Hypothalamus (tissue), 51 donors: ENCODE results near the gene TNFAIP8L2.

Experiments
- DNase-seq, 51 donors: peaks; one replicate each; lab custom pipeline; 2025; lab: John Stamatoyannopoulos, UW

TNFAIP8L2 gene

DNA sequence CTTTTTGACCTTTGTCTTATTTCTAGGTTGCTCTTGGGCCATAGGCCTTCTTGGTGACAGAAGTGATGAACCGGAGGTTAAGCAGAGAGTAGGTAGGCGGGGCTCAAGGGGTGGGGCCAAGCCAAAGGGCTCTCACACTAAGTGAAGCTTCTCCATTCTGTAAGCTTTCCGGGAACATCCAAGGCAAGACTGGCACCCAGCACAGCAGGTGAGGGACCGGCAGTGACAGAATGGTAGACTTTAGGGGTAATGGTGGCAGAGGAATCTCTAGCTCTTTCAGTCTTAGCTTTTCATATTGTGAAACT, at the start of gene TNFAIP8L2:
Gene TNFAIP8L2 (plus strand): TSS at position 135 of the 305 bp plus-strand sequence. CDS start 2,049 bp downstream, outside the sequence.
- DNase-seq: peak in 6 of 51 donors; percentile 8 to 36 (median 16)

DNA sequence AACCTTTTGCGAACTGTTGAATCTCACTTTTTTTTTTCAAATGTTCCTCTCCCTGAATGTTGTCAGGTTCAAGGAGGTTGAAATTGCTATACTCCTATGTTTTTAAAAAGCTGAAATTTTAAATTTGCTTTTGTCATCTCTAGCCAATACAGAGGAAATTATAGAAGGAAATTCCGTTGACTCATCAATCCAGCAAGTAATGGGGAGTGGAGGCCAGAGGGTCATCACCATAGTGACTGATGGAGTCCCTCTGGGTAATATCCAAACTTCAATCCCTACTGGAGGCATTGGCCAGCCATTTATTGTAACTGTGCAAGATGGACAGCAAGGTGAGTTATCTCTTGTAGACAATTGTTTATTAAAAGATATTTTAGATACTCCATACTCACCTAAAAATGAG, 49.6 kb upstream of the TNFAIP8L2 start:
- no peak for DNase-seq

DNA sequence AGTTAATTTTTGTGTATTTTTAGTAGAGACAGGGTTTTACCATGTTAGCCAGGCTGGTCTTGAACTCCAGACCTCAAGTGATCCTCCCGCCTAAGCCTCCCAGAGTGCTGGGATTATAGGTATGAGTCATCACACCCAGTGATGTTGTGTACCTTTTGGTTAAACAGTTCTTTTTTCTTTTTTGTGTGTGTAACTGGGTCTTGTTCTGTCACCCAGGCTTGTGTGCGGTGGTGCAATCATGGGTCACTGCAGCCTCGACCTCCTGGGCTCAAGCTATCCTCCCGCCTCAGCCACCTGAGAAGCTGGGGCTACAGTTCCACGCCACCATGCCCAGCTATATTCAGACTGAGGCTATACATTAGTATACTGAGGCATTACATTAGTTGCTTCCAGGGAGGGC, 48.1 kb upstream of the TNFAIP8L2 start:
- DNase-seq: no peak

DNA sequence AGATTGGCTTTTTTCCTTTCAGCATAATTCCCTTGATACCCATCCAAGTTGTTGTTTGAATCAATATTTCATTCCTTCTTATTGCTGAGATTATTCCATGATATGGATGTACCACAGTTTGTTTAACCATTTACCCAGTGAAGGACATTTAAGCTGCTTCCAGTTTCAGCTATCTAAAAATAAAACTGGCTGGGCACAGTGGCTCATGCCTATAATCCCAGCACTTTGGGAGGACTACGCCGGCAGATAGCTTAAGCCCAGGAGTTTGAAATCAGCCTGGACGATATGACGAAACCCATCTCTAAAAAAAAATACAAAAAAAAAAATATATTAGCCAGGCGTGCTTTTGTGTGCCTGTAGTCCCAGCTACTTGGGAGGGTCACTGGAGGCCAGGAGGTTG, 42.6 kb upstream of the TNFAIP8L2 start:
- no peak for DNase-seq

DNA sequence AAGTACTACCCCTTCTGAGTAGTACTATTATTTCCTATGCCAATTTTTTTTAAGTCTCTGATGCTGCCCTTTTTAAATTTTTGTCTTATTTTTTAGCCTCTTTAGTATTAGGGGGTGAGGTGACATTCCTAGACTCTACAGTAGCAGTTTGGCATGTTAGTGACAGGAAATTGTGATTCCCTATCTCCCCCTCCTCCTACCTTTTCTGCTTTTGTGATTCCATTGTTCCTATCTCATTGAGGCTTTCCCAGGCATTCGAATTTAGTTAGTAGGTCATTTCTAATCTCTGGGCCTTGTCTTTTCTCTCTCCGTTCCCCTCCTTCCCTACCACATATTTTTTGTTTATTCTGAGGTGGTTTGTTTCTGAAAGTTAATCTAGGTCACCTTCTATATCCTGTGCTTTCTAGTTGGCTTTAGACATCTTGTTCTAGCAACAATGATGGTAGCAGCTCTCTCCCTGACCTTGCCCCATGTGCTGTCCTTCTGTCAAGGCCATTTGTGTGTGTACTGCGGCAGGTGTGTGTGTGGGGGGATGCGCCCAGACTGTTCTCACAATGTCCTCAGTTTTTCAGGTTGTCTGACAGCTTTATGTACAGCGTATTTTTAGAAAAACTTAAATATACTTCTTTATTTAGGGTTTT, 31.6 kb upstream of the TNFAIP8L2 start:
- DNase-seq: no peak

DNA sequence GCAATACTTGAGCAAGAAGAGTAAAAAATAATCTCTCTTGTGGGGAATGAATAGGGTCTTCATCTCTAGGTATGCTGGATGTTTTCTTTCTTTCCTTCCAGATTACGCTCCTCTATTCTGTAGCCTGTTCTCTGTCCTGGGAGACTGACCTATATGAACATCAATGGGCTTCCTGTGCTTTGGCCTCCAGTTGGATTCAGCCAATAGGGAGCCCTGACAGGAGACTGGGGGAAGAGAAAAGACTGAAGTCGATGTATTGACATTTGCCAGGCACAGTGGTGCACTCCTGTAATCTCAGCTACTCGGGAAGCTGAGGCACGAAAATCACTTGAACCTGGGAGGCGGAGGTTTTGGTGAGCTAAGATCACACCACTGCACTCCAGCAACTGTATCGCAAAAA, 27.6 kb upstream of the TNFAIP8L2 start:
- no peak for DNase-seq

DNA sequence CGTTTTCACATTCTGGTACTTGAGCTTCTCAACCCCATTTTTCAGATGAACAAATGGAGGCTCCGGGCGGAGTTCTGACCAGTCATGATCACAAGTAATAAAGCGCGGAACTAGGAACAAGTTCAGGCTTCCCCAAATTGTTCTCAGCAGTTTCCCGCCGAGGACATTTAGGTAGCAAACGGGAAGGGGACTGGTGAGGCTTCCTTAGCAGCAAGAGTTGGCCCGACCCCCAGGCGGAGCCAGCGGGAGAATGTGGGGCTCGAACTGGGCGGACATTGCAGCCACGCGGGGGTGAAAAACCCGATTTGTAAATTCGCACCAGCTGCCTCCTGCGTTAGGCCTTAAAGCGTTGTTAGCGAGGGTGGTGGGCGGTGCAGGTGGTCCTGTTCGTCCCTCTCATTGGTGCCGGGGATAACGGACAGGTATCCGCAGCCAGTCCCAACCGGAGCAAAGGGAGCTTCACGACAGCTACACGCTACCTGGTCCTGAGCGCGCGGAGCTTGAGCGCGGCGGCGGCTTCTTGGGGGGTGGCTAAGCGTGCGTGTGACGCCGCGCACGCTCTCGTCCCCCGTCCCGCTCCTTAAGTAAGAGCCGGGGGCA, 25.4 kb upstream of the TNFAIP8L2 start:
- DNase-seq: peak in 46 of 51 donors; percentile 6 to 86 (median 61)

DNA sequence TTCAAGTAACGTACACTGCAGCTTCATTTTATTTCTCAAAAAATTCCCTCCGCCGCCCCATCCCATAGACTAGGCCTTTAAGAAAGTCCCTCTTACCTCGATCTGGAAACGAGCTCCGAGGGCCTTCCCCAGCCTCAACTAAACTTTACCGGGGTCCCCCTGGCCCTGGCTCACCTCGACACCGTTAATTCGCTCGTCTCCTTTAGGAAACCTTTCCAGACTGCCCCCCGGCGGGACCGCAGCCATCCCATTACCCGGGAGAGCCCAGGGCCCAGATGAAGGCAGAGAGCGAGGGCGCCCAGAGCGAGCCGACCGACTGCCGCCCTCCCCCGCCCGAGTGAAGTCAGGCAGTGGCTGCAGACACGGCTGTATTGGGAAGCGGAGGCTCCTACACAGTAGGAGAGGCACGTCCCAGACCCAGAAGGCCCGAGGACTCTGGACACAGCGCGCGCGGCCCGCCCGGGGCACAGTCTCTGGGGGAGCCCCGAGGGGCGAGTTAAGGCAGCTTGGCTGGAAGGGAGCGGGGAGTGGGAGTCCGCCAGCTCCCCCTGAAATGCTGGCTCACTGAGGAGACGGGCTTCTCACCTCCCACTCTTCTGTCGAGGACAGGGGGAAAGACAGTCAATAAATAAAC, 24.6 kb upstream of the TNFAIP8L2 start:
- DNase-seq: peak in 6 of 51 donors; percentile 7 to 44 (median 18)

DNA sequence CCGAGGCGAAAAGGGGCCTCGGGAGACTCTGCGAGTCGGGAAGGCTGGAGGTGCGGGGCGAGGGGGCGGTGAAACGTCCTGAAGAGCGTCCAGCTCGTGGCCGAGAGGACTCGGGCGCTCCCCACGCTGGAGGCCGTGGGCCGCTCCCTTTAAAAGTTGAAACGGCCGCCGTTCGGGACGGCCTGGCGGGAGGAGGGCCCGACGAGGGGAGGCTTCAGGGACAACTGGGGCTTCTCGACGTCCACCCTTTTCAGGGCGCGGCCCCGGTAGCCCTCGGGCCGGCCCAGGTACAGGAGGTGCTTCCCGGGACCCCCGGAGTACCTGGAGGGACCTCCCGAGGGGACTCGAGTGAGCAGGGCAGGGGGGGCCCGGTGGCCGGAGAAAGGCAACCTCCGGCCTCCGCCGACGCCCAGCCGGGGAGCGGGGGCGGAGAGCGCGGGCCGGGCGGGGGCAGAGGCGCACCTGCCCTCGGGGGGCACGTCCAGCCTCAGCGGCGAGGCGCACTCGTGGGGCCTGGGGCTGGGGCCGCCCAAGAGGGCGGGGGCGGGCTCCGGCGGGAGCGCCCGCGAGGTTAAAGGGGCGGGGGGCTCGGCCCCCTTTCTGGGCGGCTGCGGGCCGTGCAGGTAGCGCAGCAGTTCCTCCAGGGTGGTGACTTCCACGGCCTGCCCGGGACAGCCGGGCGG, 24.0 kb upstream of the TNFAIP8L2 start:
- no peak for DNase-seq

DNA sequence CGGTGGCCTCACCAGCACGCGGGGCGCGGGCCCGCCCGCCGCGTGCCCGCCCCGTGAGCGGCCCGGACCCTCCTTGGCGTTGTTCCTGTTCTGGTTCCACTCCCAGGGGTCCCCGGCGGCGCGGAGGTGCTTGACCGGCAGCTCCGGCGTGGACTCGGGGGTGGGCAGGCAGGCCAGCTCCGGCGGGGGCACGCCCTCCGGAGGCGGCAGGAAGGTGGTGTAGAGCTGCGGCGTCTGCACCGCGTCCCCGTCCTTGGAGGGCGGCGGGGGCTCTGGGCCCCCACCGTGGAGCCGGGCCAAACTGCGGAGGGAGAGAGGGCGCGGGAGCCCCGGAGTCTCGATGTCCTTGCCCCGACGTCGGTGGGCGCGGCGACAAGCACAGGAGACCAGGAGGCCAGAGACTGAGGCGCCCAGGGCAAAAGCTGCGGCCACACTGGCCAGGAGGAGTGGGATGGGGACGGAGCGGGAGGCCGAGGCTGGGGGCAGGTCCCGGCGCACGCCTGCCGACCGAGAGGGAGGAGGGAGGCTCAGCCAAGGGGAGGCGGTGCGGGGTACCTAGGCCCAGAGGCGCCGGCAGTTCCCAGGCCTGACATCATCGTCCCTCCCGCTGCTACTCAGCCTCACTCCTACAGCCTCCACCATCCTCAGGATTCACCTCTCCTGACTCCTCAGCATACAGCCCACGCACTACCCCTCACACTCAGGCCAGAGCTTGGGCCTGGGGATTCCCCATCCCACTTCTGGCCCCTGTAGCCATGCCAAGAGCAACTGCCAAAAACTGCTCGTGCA, 23.2 kb upstream of the TNFAIP8L2 start:
- no peak for DNase-seq

DNA sequence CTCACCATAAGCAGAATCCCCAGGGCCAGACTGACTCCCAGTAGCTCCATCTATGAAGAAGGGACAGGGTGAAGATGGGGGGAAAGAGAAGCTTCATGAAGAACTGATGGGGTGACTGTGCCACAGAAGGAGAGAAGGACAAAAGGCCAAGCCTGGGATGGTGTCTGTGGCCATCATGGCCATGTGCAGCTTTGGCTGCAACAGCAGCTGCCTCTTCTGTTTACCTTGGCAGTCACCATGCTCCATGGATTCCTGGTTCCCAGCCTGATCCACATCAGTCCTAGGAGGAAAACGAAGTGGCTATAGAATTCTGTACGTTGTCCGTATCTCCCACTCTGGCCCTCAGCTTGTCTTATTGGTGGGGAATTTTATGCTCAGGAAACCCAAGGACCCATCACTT, 22.1 kb upstream of the TNFAIP8L2 start:
- no peak for DNase-seq

DNA sequence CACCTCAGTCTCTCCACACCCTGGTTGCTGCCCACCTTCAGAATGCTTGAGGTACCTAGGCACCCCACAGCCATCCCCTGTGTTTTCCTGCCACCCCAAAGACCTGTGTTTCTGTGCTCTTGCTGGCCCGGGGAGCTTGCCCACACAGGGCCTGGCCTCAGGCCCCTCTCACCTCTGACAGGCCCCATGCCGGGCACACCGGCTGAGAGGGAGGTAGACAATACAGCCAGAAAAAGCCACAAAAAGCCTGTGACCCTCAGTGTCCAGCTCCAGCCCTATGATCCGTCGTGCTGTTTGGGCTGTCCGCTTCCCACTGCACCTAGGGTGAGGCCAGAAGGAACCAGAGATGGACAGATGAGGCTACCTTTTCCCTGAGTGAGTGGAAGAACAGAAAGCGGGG, 21.5 kb upstream of the TNFAIP8L2 start:
- no peak for DNase-seq

DNA sequence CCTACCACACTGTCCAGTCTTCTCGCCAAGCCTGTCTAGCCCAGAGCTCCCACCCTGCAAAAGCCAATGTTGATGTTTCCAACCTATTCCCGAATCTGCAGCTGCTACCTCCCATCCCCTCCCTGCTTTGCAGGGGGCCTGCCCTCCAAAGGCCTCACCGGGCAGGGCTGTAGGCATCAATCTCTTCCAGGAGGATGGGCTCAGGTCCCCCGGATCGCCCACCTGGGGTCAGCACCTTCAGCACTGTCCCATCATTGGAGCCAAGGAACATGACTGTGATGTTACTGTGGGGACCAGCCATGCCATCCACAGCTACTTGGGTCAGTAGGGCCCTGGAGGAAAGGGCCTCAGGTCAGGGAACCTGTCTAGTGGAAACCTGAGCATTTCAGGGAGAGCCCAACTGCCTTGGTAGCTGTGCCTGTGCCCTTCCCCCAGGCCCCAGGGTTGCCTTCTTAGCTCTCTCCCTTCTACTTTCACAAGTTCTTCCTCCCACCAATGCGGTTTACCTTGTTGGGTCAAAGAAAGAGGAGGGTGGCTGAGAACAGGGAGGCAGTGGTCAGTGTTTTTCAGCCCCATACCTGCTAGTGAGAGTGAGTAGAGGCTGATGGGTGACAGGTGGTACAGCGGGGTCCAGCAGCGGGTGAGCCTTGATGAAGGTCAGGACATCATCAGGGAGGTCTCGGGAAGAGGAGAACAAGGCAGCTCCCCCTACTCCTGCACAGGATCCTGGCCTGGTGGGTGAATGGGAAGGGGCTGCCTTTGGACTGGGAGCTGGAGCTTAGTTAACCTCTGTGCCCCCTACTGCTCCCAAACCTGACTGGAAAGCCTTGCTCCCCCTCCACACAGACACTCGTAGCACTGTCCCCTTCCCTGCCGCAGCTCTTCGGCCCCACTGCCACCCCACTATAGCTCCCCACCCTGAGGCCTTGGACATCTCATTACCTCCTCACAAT, 20.7 kb upstream of the TNFAIP8L2 start:
- DNase-seq: no peak

DNA sequence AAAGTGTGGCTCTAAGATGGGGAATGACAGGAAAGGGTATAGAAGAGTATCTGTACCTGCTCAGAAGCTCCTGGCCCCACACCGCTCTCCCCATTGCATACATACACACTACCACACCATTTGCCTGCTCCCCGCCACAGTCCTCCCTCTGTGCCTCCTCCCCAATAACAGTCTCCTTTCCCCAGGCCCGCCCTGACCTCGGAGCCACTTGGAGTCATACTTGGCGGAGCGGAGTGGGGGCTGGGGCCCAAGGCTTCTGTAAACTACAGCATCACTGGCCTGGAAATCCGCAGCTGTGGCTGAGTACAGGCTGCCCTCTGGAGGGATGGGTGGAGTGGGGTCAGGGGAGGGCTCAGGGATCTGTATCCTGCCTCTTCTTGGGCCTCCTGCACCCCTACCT, 18.7 kb upstream of the TNFAIP8L2 start:
- no peak for DNase-seq

DNA sequence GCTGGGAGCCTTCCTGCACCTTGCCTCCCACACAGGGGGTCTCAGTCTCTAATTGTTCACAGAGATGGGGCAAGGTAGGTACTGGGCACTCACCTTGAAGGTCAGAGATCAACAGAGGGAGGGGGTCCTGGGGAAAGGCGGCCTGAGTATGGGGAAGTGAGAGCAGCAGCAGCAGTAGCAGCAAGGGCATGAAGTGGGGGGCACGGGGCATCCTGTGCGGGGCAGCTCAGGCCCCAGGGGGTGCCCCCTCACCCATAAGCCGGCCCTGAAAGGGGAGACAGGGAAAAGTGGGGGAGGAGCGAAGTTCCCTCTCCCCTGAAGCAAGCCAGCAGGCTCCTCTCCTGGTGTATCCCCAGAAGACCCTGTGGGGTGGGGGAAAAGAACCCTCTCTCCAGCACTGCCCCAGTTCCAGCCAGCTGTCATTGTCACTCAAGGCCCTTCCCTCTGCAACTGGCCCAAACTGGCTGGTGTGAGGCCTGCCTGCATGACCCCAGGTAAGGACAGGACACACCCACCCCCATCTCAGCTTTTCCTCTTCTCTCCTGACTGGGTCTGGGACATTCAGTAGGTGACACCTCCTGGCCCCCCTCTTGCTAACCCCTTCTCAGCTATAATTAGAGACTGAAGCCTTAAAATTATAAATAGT, 13.9 kb upstream of the TNFAIP8L2 start:
- no peak for DNase-seq

DNA sequence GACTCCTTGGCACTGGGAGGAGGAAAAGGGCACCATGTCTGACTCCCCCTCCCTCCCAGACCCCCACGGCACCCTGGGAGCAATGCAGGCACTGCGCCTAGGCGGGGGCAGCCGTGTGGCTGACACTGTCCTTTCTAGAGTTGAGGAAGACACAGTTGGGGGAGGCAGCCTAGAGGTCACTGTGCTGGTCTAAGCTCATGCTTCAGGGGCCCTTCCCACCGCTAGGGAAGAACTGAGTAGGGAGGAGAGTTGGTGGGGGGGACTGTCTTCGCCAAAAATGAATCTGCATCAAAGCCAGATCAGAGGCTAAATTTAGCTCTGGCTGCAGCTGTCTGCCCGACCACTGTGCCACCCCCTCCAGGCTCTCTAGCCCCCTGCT, 13.4 kb upstream of the TNFAIP8L2 start:
- DNase-seq: no peak

DNA sequence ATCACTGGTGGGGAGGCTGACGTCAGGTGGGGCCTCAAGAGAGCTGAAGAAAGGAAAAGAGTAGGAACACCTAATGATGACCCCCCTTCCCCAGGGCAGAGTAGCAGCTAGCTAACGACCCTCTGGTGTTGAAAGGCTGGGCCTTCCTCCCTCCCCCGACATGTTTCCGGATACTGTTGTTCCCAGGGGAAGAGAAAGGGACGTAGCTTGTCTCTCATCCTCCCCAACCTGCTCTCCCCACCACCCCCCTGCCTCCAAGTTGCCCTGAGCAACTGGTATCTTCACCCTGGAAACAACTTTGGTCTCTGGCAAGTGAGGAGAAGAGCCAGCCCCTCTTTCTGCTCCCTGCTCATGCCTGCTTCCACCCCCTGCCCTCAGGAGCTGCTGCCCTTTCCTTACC, 12.5 kb upstream of the TNFAIP8L2 start:
- DNase-seq: no peak

DNA sequence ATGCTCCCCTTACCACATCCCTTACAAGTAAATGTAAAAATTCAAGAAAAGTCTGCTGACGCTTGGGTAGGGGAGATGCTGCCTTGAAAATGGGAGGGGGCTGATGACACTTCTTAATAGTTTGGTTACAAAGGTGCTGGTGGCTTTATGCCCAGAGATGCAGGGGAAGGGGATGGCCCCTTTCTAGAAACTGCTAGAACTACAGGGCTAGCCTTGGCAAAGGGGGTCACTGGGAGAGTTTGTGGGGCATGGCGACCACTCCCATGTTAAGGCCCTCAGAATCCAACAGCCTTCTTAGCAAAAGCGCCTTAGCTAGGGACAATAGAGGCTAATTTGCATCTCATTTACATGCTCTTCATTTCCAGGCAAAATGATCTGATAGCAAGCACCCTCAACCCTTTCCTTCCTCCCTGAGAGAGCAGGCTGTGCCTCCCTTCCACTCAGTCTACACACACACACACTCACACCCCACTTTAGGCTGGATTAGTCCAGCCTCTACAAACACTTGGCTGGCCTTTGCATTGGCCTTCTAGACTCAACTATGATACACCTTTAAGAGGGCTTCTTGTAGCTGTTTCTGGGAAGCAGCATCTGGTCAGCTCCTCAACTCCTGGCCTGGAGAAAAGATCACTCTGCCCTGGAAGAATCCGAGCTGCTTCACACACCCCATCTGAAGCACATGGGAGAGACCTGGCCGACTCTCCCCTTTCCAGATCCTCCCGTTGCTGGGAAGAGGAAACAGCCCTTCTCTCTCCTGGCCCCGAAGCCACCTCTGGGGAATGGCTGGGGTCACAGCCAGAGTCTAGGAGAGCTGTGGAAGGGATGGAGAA, 11.8 kb upstream of the TNFAIP8L2 start:
- no peak for DNase-seq
